ENCODE results near the gene DRC7.

DNA sequence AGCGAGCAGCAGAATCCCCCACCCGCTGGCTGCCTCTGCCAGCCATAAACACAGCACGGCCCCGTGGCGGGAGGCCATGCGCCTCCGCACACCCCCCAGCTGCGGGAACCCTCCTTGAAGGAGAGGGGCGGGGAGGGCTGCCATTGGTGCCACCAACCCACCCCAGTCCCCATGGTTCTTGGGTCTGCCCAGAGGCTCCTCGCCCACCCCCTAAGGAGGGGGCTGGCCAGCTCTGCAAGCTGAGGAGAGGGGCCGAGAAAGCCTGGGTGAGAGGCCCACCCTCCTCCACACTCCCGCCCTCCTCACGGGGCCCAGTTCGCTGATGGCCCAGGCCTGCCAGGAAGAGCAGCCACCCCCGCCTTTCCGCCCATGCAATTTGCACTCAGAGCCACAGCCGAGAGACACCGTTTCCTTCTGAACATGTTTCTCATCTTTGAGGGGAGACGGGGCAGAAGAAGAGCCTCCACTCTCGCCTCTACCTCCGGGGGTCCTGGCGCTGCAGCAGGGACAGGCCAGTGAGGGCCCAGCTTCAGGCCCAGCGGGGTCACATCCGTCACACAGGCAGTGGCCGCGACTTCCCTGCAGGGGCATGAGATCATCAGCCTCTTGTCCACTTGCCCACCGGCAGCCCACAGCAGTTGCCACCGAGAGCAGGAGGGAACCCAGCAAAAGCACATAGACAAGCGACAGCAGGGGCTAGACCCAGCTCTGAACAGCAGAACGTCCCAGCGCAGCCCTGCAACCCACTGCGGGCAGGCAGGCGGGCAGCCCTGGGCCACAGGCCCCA lies 63.9 kb downstream of the DRC7 start:
- TF ChIP-seq NRF1 (conservative IDR thresholded peaks at IDR 0.05; ENCODE audit: low read depth, low read length) (no peak), RAD21 (IDR thresholded peaks at IDR 0.05; ENCODE audit: insufficient read depth, low read depth, low read length) (no peak)
- TF ChIP-seq, protein P1, sequence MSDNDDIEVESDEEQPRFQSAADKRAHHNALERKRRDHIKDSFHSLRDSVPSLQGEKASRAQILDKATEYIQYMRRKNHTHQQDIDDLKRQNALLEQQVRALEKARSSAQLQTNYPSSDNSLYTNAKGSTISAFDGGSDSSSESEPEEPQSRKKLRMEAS (IDR thresholded peaks at IDR 0.05; ENCODE audit: low read depth, low read length) = no peak
